OCI-LY7 (cell line): ENCODE results near the gene ZNF429.

Source experiments
- CTCF ChIP-seq: fragments of 200-600 bp; sonication (generic); conservative IDR thresholded peaks from 2 replicates; pipeline ENCODE4 v1.5.1; 2014; ENCODE audit warnings: mild to moderate bottlenecking, antibody characterized with exemption, low read length, moderate library complexity, mixed read lengths
- EZH2phosphoT487 ChIP-seq: fragments of 200-600 bp; sonication (generic); IDR thresholded peaks from 2 replicates; pipeline ENCODE4 v1.6.1; 2018; ENCODE audit warnings: low read depth, borderline replicate concordance, mild to moderate bottlenecking, mixed run types, antibody characterized with exemption, low read length, moderate library complexity, mixed read lengths

- TF ChIP-seq EZH2phosphoT487 (no peak), CTCF (no peak)
These were observed 8.5 kb upstream of the ZNF429 start for GRCh38 chr19:21496876-21497275.
